Naive thymus-derived CD8-positive, alpha-beta T cell (primary cell): ENCODE measurements around the gene ZBTB7A. TPM values are rescaled to one million over a fixed set of nuclear protein-coding genes. Genes with fewer than 3 reads are reported as not detected.

ENCODE experiments used
- ATAC-seq, 2 donors: fragments of 150-1000 bp; cut with Tn5 transposase in 1 of 2; sonication (Bioruptor Pico), chemical (Tn5 transposase) in 1 of 2; 1 replicate in 1 of 2; 2 replicates in 1 of 2; pipeline ENCODE4 v1.10.0; 2021; ENCODE audit warnings: mild to moderate bottlenecking in 2 of 2, moderate library complexity in 2 of 2
- POLR2A ChIA-PET: fragments of 350-600 bp; sonication (Branson Sonifier 250); formaldehyde crosslinking; loops from one replicate; lab custom pipeline; 2021; ENCODE audit warnings: antibody characterized with exemption; lab: Charles Lee
- DNase-seq, 10 donors: peaks; one replicate each; pipeline versions ENCODE4 v3.0.0 to v3.0.0-alpha.2; 2020 to 2022
- H3K27ac Mint-ChIP-seq, 10 donors: one replicate each; pipeline ENCODE4 v1.8.0; 2020 to 2022; ENCODE audit warnings: mild to moderate bottlenecking in 10 of 10, mixed read lengths in 10 of 10, moderate library complexity in 4 of 10, inconsistent platforms in 1 of 10
- H3K27me3 Mint-ChIP-seq, 5 donors: one replicate each; pipeline ENCODE4 v1.8.0; 2021 to 2022; ENCODE audit warnings: mixed read lengths in 5 of 5
- H3K36me3 Mint-ChIP-seq, 3 donors: one replicate each; pipeline ENCODE4 v1.8.0; 2020 to 2022; ENCODE audit warnings: mixed read lengths in 3 of 3, mild to moderate bottlenecking in 2 of 3, inconsistent platforms in 1 of 3
- H3K4me1 Mint-ChIP-seq, 4 donors: one replicate each; pipeline ENCODE4 v1.8.0; 2021 to 2022; ENCODE audit warnings: mixed read lengths in 4 of 4
- H3K4me3 Mint-ChIP-seq, 10 donors: one replicate each; pipeline ENCODE4 v1.8.0; 2020 to 2022; ENCODE audit warnings: mild to moderate bottlenecking in 10 of 10, mixed read lengths in 10 of 10, moderate library complexity in 6 of 10, inconsistent platforms in 1 of 10
- H3K9me3 Mint-ChIP-seq, 9 donors: one replicate each; pipeline ENCODE4 v1.8.0; 2020 to 2022; ENCODE audit warnings: mixed read lengths in 9 of 9, mild to moderate bottlenecking in 3 of 9, inconsistent platforms in 1 of 9, moderate library complexity in 1 of 9
- polyA plus RNA-seq, 3 donors: library from polyadenylated mRNA; unstranded; fragments of 300-500 nt; fragmentation: Illumina TruSeq; gene quantifications; one replicate each; pipeline ENCODE4 v1.2.3, GENCODE V29; 2021
- total RNA-seq, 8 experiments: library from RNA in 2 of 8; stranded (reverse) in 2 of 8; gene quantifications; one replicate each; pipeline ENCODE4 v1.2.3 and lab custom pipeline; 2021 to 2026

ZBTB7A gene
- total and polyA plus RNA-seq, 5 experiments from 2014 or later, result 31.3 to 59.9 (median 52.2) TPM

GRCh38 chr19:4049432-4049831 lies 17.3 kb downstream of the ZBTB7A start:
- DNase-seq (no peak), ATAC-seq (no peak)
- POLR2A ChIA-PET, result interaction anchor here (0.6 to 1.4 kb wide), 3 partner anchors 8 to 91 kb away, joined by 3 to 6 read pairs (median 4); no protein-coding TSS in a partner anchor
- Mint-ChIP-seq H3K36me3 (peaks cover 6 to 72% (median 17%) of the 10 kb centered on the region in 3 donors), H3K27ac (peak overlapping the region in 9 of 10 donors; percentile 5 to 83 (median 53)), H3K9me3 (no peaks in the 10 kb centered on the region), H3K4me1 (peaks cover 27 to 52% (median 41%) of the 10 kb centered on the region in 4 donors), H3K27me3 (no peaks in the 10 kb centered on the region), H3K4me3 (peak overlapping the region in 4 of 10 donors; percentile 1 to 56 (median 32))

- H3K4me1 Mint-ChIP-seq, result peaks cover 19 to 38% (median 29%) of the 10 kb centered on the region in 4 donors
- DNase-seq (no peak), ATAC-seq (no peak)
- peak overlapping the region in 6 of 10 donors; percentile 60 to 98 (median 84) for H3K27ac Mint-ChIP-seq
- no peaks in the 10 kb centered on the region for H3K27me3 Mint-ChIP-seq
- H3K4me3 Mint-ChIP-seq, result peak overlapping the region in 7 of 10 donors; percentile 18 to 65 (median 37)
- H3K36me3 Mint-ChIP-seq, result peaks cover 0 to 64% (median 9%) of the 10 kb centered on the region in 3 donors
- no peaks in the 10 kb centered on the region for H3K9me3 Mint-ChIP-seq
- POLR2A ChIA-PET, result interaction anchor here (0.7 kb wide), 1 partner anchor 37 kb away, joined by 3 read pairs; no protein-coding TSS in a partner anchor
Observed at GRCh38 chr19:4046946-4047683, 19.6 kb downstream of the ZBTB7A start.

GRCh38 chr19:4046362-4046691 lies 20.4 kb downstream of the ZBTB7A start:
- H3K4me3 Mint-ChIP-seq, result peak overlapping the region; percentile 22 to 83 (median 66)

GRCh38 chr19:4045597-4046361 lies 20.9 kb downstream of the ZBTB7A start:
- Mint-ChIP-seq H3K4me1 (peaks cover 13 to 31% (median 22%) of the 10 kb centered on the region in 4 donors), H3K4me3 (peak overlapping the region in 8 of 10 donors; percentile 35 to 83 (median 68)), H3K9me3 (no peaks in the 10 kb centered on the region), H3K27me3 (no peaks in the 10 kb centered on the region), H3K27ac (peak overlapping the region; percentile 87 to 98 (median 92)), H3K36me3 (peaks cover 0 to 54% (median 5%) of the 10 kb centered on the region in 3 donors)
- ATAC-seq, result peak; percentile 61 to 70
- POLR2A ChIA-PET, result interaction anchor here (0.5 to 2.2 kb wide), 6 partner anchors 13 to 350 kb away, joined by 3 to 11 read pairs (median 4); partner anchors contain the start of gene ZBTB7A
- peak in 4 of 10 donors; percentile 36 to 52 (median 42) for DNase-seq

More at GRCh38 chr19:4046362-4046691, 20.4 kb downstream of the ZBTB7A start:
- POLR2A ChIA-PET, result interaction anchor here (0.7 to 2.2 kb wide), 2 partner anchors 20 to 36 kb away, joined by 3 to 11 read pairs; partner anchors contain the start of gene ZBTB7A
- ATAC-seq (peak; percentile 52 to 64), DNase-seq (peak in 2 of 10 donors; percentile 47 to 59)
- H3K27me3 Mint-ChIP-seq, result no peaks in the 10 kb centered on the region
- peaks cover 0 to 60% (median 8%) of the 10 kb centered on the region in 3 donors for H3K36me3 Mint-ChIP-seq
- no peaks in the 10 kb centered on the region for H3K9me3 Mint-ChIP-seq
- H3K4me1 Mint-ChIP-seq, result peaks cover 17 to 34% (median 26%) of the 10 kb centered on the region in 4 donors
- peak overlapping the region; percentile 87 to 98 (median 92) for H3K27ac Mint-ChIP-seq

GRCh38 chr19:4044990-4045465 lies 21.7 kb downstream of the ZBTB7A start:
- no peaks in the 10 kb centered on the region for H3K9me3 Mint-ChIP-seq
- H3K36me3 Mint-ChIP-seq, result peaks cover 0 to 48% (median 1%) of the 10 kb centered on the region in 3 donors
- POLR2A ChIA-PET, result interaction anchor here (0.5 to 2.2 kb wide), 8 partner anchors 13 to 349 kb away, joined by 3 to 11 read pairs (median 3); partner anchors contain the start of gene ZBTB7A
- H3K4me3 Mint-ChIP-seq, result peak overlapping the region in 1 of 10 donors; percentile 67
- H3K4me1 Mint-ChIP-seq, result peaks cover 12 to 30% (median 19%) of the 10 kb centered on the region in 4 donors
- no peaks in the 10 kb centered on the region for H3K27me3 Mint-ChIP-seq
- peak overlapping the region in 8 of 10 donors; percentile 3 to 98 (median 84) for H3K27ac Mint-ChIP-seq
- ATAC-seq (no peak), DNase-seq (no peak)

- DNase-seq (no peak), ATAC-seq (no peak)
- no peaks in the 10 kb centered on the region for H3K9me3 Mint-ChIP-seq
- H3K4me1 Mint-ChIP-seq, result peaks cover 8 to 26% (median 15%) of the 10 kb centered on the region in 4 donors
- POLR2A ChIA-PET, result interaction anchor here (0.7 to 2.2 kb wide), 7 partner anchors 20 to 76 kb away, joined by 3 to 11 read pairs (median 3); partner anchors contain the start of gene ZBTB7A
- H3K4me3 Mint-ChIP-seq, result no peak overlapping the region
- no peaks in the 10 kb centered on the region for H3K27me3 Mint-ChIP-seq
- H3K36me3 Mint-ChIP-seq, result peaks cover 0 to 42% (median 1%) of the 10 kb centered on the region in 3 donors
- peak overlapping the region in 2 of 10 donors; percentile 63 to 97 for H3K27ac Mint-ChIP-seq
Observed at GRCh38 chr19:4043966-4044715, 22.6 kb downstream of the ZBTB7A start.

- POLR2A ChIA-PET, result interaction anchor here (0.7 kb wide), 1 partner anchor 20 kb away, joined by 3 read pairs; no protein-coding TSS in a partner anchor
- no peak for DNase-seq
- H3K4me3 Mint-ChIP-seq, result no peak overlapping the region
Observed at GRCh38 chr19:4043401-4043800, 23.3 kb downstream of the ZBTB7A start.

GRCh38 chr19:4042731-4043082 lies 24.0 kb downstream of the ZBTB7A start:
- ATAC-seq (no peak), DNase-seq (no peak)
- Mint-ChIP-seq H3K27ac (peak overlapping the region in 5 of 10 donors; percentile 9 to 77 (median 29)), H3K9me3 (no peaks in the 10 kb centered on the region), H3K4me3 (no peak overlapping the region), H3K27me3 (no peaks in the 10 kb centered on the region), H3K36me3 (peaks cover 0 to 31% (median 1%) of the 10 kb centered on the region in 3 donors), H3K4me1 (peaks cover 8 to 26% (median 14%) of the 10 kb centered on the region in 4 donors)
- POLR2A ChIA-PET, result interaction anchor here (0.7 to 1.2 kb wide), 2 partner anchors 21 to 46 kb away, joined by 3 to 5 read pairs; no protein-coding TSS in a partner anchor

More at GRCh38 chr19:4043401-4043800, 23.3 kb downstream of the ZBTB7A start:
- Mint-ChIP-seq H3K4me1 (peaks cover 8 to 26% (median 15%) of the 10 kb centered on the region in 4 donors), H3K9me3 (no peaks in the 10 kb centered on the region), H3K36me3 (peaks cover 0 to 35% (median 1%) of the 10 kb centered on the region in 3 donors), H3K27ac (peak overlapping the region in 3 of 10 donors; percentile 47 to 54 (median 47)), H3K27me3 (no peaks in the 10 kb centered on the region)
- ATAC-seq, result no peak

GRCh38 chr19:4042064-4042730 lies 24.5 kb downstream of the ZBTB7A start:
- ATAC-seq, result no peak
- peaks cover 0 to 29% (median 0%) of the 10 kb centered on the region in 3 donors for H3K36me3 Mint-ChIP-seq
- H3K4me3 Mint-ChIP-seq, result no peak overlapping the region
- no peaks in the 10 kb centered on the region for H3K9me3 Mint-ChIP-seq
- H3K4me1 Mint-ChIP-seq, result peaks cover 8 to 26% (median 14%) of the 10 kb centered on the region in 4 donors
- POLR2A ChIA-PET, result interaction anchor here (1.0 to 1.2 kb wide), 2 partner anchors 9 to 46 kb away, joined by 3 to 5 read pairs; no protein-coding TSS in a partner anchor
- DNase-seq, result no peak
- H3K27me3 Mint-ChIP-seq, result no peaks in the 10 kb centered on the region
- peak overlapping the region in 4 of 10 donors; percentile 9 to 59 (median 50) for H3K27ac Mint-ChIP-seq

GRCh38 chr19:4038661-4039423 lies 27.9 kb downstream of the ZBTB7A start:
- no peaks in the 10 kb centered on the region for H3K9me3 Mint-ChIP-seq
- peaks cover 0 to 8% (median 5%) of the 10 kb centered on the region in 4 donors for H3K4me1 Mint-ChIP-seq
- peak overlapping the region in 1 of 10 donors; percentile 65 for H3K27ac Mint-ChIP-seq
- no peak for ATAC-seq
- no peak overlapping the region for H3K4me3 Mint-ChIP-seq
- no peaks in the 10 kb centered on the region for H3K27me3 Mint-ChIP-seq
- POLR2A ChIA-PET, result interaction anchor here (0.9 to 1.3 kb wide), 2 partner anchors 24 to 26 kb away, joined by 3 to 4 read pairs; no protein-coding TSS in a partner anchor
- DNase-seq, result no peak
- peaks cover 0 to 12% (median 0%) of the 10 kb centered on the region in 3 donors for H3K36me3 Mint-ChIP-seq
